ENCODE results near the gene ENDOV. TPM values are rescaled to one million over a fixed set of nuclear protein-coding genes. Genes with fewer than 3 reads are reported as not detected.

The ENDOV gene
- total RNA-seq, 1 donor from 2014 or later = 39.1 TPM

DNA sequence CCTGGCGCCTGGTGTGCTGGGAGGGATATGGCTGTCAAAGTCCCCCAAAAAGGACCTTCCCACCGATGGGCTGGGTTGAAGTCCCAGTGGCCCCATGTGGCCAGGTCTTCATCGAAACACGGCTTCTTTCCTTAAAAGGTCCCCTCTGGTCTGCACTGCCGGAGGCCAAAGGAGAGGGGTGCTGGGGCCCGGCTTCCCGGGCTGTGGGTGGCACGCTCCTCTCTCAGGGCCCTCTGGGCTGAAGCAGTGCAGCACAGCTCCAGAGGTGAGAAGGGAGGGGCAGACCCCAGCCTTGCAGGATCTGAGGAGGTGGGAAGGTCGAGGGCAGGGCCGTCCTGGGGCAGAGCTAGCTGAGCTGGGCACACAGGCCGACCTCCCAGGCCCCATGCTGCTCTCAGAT lies 54.7 kb downstream of the ENDOV start:
- TF ChIP-seq, protein P1, sequence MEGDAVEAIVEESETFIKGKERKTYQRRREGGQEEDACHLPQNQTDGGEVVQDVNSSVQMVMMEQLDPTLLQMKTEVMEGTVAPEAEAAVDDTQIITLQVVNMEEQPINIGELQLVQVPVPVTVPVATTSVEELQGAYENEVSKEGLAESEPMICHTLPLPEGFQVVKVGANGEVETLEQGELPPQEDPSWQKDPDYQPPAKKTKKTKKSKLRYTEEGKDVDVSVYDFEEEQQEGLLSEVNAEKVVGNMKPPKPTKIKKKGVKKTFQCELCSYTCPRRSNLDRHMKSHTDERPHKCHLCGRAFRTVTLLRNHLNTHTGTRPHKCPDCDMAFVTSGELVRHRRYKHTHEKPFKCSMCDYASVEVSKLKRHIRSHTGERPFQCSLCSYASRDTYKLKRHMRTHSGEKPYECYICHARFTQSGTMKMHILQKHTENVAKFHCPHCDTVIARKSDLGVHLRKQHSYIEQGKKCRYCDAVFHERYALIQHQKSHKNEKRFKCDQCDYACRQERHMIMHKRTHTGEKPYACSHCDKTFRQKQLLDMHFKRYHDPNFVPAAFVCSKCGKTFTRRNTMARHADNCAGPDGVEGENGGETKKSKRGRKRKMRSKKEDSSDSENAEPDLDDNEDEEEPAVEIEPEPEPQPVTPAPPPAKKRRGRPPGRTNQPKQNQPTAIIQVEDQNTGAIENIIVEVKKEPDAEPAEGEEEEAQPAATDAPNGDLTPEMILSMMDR (IDR thresholded peaks at IDR 0.05) = no peak
- Mint-ChIP-seq H3K4me1 (ENCODE audit: unreplicated experiment) (peaks cover 1% of the 10 kb centered on the region), H3K4me3 (ENCODE audit: unreplicated experiment) (no peak overlapping the region), H3K9me3 (ENCODE audit: unreplicated experiment) (no peaks in the 10 kb centered on the region), H3K27ac (ENCODE audit: unreplicated experiment) (no peak overlapping the region), H3K27me3 (ENCODE audit: unreplicated experiment) (peaks cover 21% of the 10 kb centered on the region), H3K36me3 (ENCODE audit: unreplicated experiment) (no peaks in the 10 kb centered on the region)
- DNase-seq (ENCODE audit: extremely low spot score, unreplicated experiment) = no peak

DNA sequence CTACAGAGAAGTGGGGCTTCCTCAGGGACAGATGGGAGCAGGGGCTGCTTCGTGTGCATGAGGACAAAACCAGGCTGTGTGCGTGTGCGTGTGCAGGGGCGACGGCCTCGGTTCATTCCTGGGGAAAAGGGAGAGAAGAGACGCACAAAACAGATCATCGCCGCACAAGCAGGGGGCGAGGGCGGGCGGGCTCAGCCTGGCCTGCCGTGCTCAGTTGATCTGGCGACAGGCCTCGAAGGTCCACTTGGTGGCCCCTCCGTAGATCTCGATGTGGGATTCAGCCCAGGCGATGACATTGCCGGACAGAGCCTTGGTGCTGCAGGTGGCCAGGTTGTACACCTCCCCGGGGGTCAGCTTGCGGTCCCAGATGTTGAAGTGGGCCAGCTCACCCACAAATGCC lies 55.6 kb downstream of the ENDOV start:
- H3K4me3 Mint-ChIP-seq (ENCODE audit: unreplicated experiment) = no peak overlapping the region
- H3K36me3 Mint-ChIP-seq (ENCODE audit: unreplicated experiment) = no peaks in the 10 kb centered on the region
- no peaks in the 10 kb centered on the region for H3K9me3 Mint-ChIP-seq (ENCODE audit: unreplicated experiment)
- no peak overlapping the region for H3K27ac Mint-ChIP-seq (ENCODE audit: unreplicated experiment)
- peaks cover 27% of the 10 kb centered on the region for H3K27me3 Mint-ChIP-seq (ENCODE audit: unreplicated experiment)
- peaks cover 10% of the 10 kb centered on the region for H3K4me1 Mint-ChIP-seq (ENCODE audit: unreplicated experiment)
- TF ChIP-seq, protein P1 (IDR thresholded peaks at IDR 0.05) = no peak
- no peak for DNase-seq (ENCODE audit: extremely low spot score, unreplicated experiment)

DNA sequence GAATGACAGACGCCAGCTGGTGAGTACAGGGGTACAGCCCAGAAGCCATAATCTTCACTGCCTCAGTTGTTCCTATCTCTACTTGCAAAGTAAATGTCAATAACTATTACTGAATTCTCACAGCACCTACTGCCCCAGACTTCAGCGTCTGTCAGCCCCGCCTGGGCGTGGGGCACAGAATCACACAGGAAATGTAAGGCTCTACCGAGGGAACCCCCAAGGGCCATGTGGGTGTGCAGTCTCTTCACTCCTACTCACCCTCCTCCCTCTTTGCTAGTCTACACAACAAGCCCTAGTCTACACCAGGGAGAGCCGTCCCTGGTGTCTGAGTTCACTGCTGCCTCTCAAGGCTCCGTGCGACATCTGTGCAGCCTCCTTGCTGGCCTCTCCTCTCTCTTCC lies 57.0 kb downstream of the ENDOV start:
- Mint-ChIP-seq H3K27me3 (ENCODE audit: unreplicated experiment) (peaks cover 27% of the 10 kb centered on the region), H3K4me1 (ENCODE audit: unreplicated experiment) (peaks cover 10% of the 10 kb centered on the region), H3K9me3 (ENCODE audit: unreplicated experiment) (no peaks in the 10 kb centered on the region), H3K27ac (ENCODE audit: unreplicated experiment) (no peak overlapping the region), H3K4me3 (ENCODE audit: unreplicated experiment) (no peak overlapping the region), H3K36me3 (ENCODE audit: unreplicated experiment) (no peaks in the 10 kb centered on the region)
- TF ChIP-seq, protein P1 (IDR thresholded peaks at IDR 0.05) = no peak
- DNase-seq (ENCODE audit: extremely low spot score, unreplicated experiment) = no peak

DNA sequence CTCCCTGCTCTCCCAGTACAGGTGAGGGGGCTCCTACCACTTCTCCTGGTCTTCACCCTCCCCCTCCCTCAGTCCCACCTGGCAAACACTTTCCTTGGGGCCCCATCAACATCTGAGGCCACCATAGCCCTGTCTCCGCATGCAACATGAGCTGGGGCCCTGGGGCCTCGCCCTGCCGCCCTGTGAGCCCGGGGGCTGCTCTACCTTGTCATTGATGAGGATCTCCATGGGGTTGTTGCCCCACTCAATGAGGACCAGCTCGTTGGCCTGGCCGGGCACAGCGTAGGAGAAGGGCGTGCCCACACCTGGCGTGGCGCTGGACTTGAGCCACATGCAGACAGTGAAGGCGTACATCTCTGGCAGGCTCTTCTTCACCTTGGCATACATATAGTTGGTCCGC lies 58.0 kb downstream of the ENDOV start:
- no peak overlapping the region for H3K4me3 Mint-ChIP-seq (ENCODE audit: unreplicated experiment)
- H3K9me3 Mint-ChIP-seq (ENCODE audit: unreplicated experiment) = no peaks in the 10 kb centered on the region
- H3K27me3 Mint-ChIP-seq (ENCODE audit: unreplicated experiment) = peaks cover 21% of the 10 kb centered on the region
- H3K4me1 Mint-ChIP-seq (ENCODE audit: unreplicated experiment) = peaks cover 10% of the 10 kb centered on the region
- TF ChIP-seq, protein P1 (IDR thresholded peaks at IDR 0.05) = no peak
- DNase-seq (ENCODE audit: extremely low spot score, unreplicated experiment) = no peak
- no peaks in the 10 kb centered on the region for H3K36me3 Mint-ChIP-seq (ENCODE audit: unreplicated experiment)
- no peak overlapping the region for H3K27ac Mint-ChIP-seq (ENCODE audit: unreplicated experiment)

DNA sequence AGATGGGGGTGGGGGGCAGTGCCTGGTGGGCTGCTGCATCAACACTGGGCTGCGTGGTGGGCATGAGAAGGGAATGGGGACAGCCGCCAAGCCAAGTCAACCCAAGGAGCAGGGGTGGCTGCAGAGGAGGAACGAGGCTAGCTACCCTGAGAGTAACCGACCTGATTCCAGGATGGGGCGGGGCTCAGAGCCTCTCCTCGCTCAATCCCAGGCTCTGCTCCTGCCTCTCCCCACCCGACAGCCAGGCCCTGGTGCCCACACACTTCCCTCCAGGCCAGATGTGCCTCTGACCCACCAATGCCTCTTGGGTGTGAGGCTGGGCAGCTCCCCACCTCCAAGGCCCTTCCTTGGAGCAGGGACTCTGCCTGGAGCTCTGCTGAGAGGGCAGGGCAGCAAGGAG lies 58.7 kb downstream of the ENDOV start:
- H3K36me3 Mint-ChIP-seq (ENCODE audit: unreplicated experiment) = no peaks in the 10 kb centered on the region
- H3K9me3 Mint-ChIP-seq (ENCODE audit: unreplicated experiment) = no peaks in the 10 kb centered on the region
- H3K4me3 Mint-ChIP-seq (ENCODE audit: unreplicated experiment) = no peak overlapping the region
- H3K27me3 Mint-ChIP-seq (ENCODE audit: unreplicated experiment) = peaks cover 20% of the 10 kb centered on the region
- TF ChIP-seq, protein P1 (IDR thresholded peaks at IDR 0.05) = no peak
- no peak for DNase-seq (ENCODE audit: extremely low spot score, unreplicated experiment)
- peaks cover 10% of the 10 kb centered on the region for H3K4me1 Mint-ChIP-seq (ENCODE audit: unreplicated experiment)
- H3K27ac Mint-ChIP-seq (ENCODE audit: unreplicated experiment) = no peak overlapping the region

All from osteocyte (in vitro differentiated cells).